ENCODE measurements around the gene LAT. TPM values are rescaled to one million over a fixed set of nuclear protein-coding genes. Genes with fewer than 3 reads are reported as not detected.
A peak's percentile ranks its signal among the peaks of the same experiment; 100 is the strongest.
"Not testable (repeated sequence)": the region's sequence is repeated elsewhere in the genome, so short reads cannot be mapped to it uniquely, and the experiment has no call there.

Gene LAT
- polyA plus RNA-seq, 1 donor = 13.2 TPM

GRCh38 chr16:28950648-28951409, 34.0 kb upstream of the LAT start, which contains the start of gene NFATC2IP:
Gene NFATC2IP (plus strand): TSS chr16:28950937. CDS start chr16:28951012, 75 bp downstream.
- no CpG with 5 or more reads among the region's 79 CpGs for WGBS (ENCODE audit: insufficient coverage, low lambda C conversion rate)
- H3K4me3 ChIP-seq (ENCODE audit: low read length) = peak within 1 kb of the TSS; percentile 77

GRCh38 chr16:28951410-28951943, 33.4 kb upstream of the LAT start:
- DNase-seq = no peak
- no peaks in the 10 kb centered on the region for H3K27me3 ChIP-seq (ENCODE audit: control insufficient read depth, insufficient read depth, low read length)
- no CpG with 5 or more reads among the region's 17 CpGs for WGBS (ENCODE audit: insufficient coverage, low lambda C conversion rate)
- no peaks in the 10 kb centered on the region for H3K9me3 ChIP-seq (ENCODE audit: control insufficient read depth, low read depth, low read length)
- no peak overlapping the region for H3K27ac ChIP-seq (ENCODE audit: low read length)
- peaks cover 33% of the 10 kb centered on the region for H3K36me3 ChIP-seq (ENCODE audit: control insufficient read depth, insufficient read depth, low read length)
- H3K4me1 ChIP-seq (ENCODE audit: control insufficient read depth, insufficient read depth, low read length) = peaks cover 13% of the 10 kb centered on the region
- H3K4me3 ChIP-seq (ENCODE audit: low read length) = peak overlapping the region; percentile 77

More at GRCh38 chr16:28950648-28951409, 34.0 kb upstream of the LAT start, which contains the start of gene NFATC2IP:
- H3K9me3 ChIP-seq (ENCODE audit: control insufficient read depth, low read depth, low read length) = no peaks in the 10 kb centered on the region
- H3K4me1 ChIP-seq (ENCODE audit: control insufficient read depth, insufficient read depth, low read length) = peaks cover 13% of the 10 kb centered on the region
- peak within 1 kb of the TSS; percentile 45 for H3K27ac ChIP-seq (ENCODE audit: low read length)
- no peaks in the 10 kb centered on the region for H3K27me3 ChIP-seq (ENCODE audit: control insufficient read depth, insufficient read depth, low read length)
- peak; percentile 100 for DNase-seq
- H3K36me3 ChIP-seq (ENCODE audit: control insufficient read depth, insufficient read depth, low read length) = peaks cover 26% of the 10 kb centered on the region

- peaks cover 79% of the 10 kb centered on the region for H3K36me3 ChIP-seq (ENCODE audit: control insufficient read depth, insufficient read depth, low read length)
- no peaks in the 10 kb centered on the region for H3K27me3 ChIP-seq (ENCODE audit: control insufficient read depth, insufficient read depth, low read length)
- DNase-seq = no peak
- H3K9me3 ChIP-seq (ENCODE audit: control insufficient read depth, low read depth, low read length) = no peaks in the 10 kb centered on the region
- no peak overlapping the region for H3K4me3 ChIP-seq (ENCODE audit: low read length)
- WGBS (ENCODE audit: insufficient coverage, low lambda C conversion rate) = no CpG with 5 or more reads among the region's 9 CpGs
- H3K4me1 ChIP-seq (ENCODE audit: control insufficient read depth, insufficient read depth, low read length) = no peaks in the 10 kb centered on the region
- H3K27ac ChIP-seq (ENCODE audit: low read length) = no peak overlapping the region
Observed at GRCh38 chr16:28958216-28958615, 26.6 kb upstream of the LAT start.

GRCh38 chr16:28958836-28959235, 26.0 kb upstream of the LAT start:
- Histone ChIP-seq H3K9me3 (ENCODE audit: control insufficient read depth, low read depth, low read length) (no peaks in the 10 kb centered on the region), H3K27me3 (ENCODE audit: control insufficient read depth, insufficient read depth, low read length) (no peaks in the 10 kb centered on the region), H3K4me1 (ENCODE audit: control insufficient read depth, insufficient read depth, low read length) (no peaks in the 10 kb centered on the region), H3K4me3 (ENCODE audit: low read length) (no peak overlapping the region), H3K36me3 (ENCODE audit: control insufficient read depth, insufficient read depth, low read length) (peaks cover 79% of the 10 kb centered on the region), H3K27ac (ENCODE audit: low read length) (no peak overlapping the region)
- DNase-seq = no peak
- no CpG with 5 or more reads among the region's 6 CpGs for WGBS (ENCODE audit: insufficient coverage, low lambda C conversion rate)

GRCh38 chr16:28964072-28964471, 20.8 kb upstream of the LAT start:
- Histone ChIP-seq H3K4me1 (ENCODE audit: control insufficient read depth, insufficient read depth, low read length) (no peaks in the 10 kb centered on the region), H3K4me3 (ENCODE audit: low read length) (no peak overlapping the region), H3K27ac (ENCODE audit: low read length) (no peak overlapping the region), H3K36me3 (ENCODE audit: control insufficient read depth, insufficient read depth, low read length) (peaks cover 49% of the 10 kb centered on the region), H3K27me3 (ENCODE audit: control insufficient read depth, insufficient read depth, low read length) (no peaks in the 10 kb centered on the region), H3K9me3 (ENCODE audit: control insufficient read depth, low read depth, low read length) (no peaks in the 10 kb centered on the region)
- no peak for DNase-seq
- WGBS (ENCODE audit: insufficient coverage, low lambda C conversion rate) = no CpG with 5 or more reads among the region's 3 CpGs

GRCh38 chr16:28964496-28964895, 20.4 kb upstream of the LAT start:
- Histone ChIP-seq H3K27ac (ENCODE audit: low read length) (no peak overlapping the region), H3K4me1 (ENCODE audit: control insufficient read depth, insufficient read depth, low read length) (no peaks in the 10 kb centered on the region), H3K27me3 (ENCODE audit: control insufficient read depth, insufficient read depth, low read length) (no peaks in the 10 kb centered on the region), H3K9me3 (ENCODE audit: control insufficient read depth, low read depth, low read length) (no peaks in the 10 kb centered on the region), H3K4me3 (ENCODE audit: low read length) (no peak overlapping the region), H3K36me3 (ENCODE audit: control insufficient read depth, insufficient read depth, low read length) (peaks cover 47% of the 10 kb centered on the region)
- DNase-seq = no peak
- WGBS (ENCODE audit: insufficient coverage, low lambda C conversion rate) = no CpG with 5 or more reads among the region's 2 CpGs

GRCh38 chr16:28967156-28967555, 17.7 kb upstream of the LAT start:
- no peak overlapping the region for H3K4me3 ChIP-seq (ENCODE audit: low read length)
- H3K9me3 ChIP-seq (ENCODE audit: control insufficient read depth, low read depth, low read length) = no peaks in the 10 kb centered on the region
- H3K27ac ChIP-seq (ENCODE audit: low read length) = no peak overlapping the region
- H3K27me3 ChIP-seq (ENCODE audit: control insufficient read depth, insufficient read depth, low read length) = no peaks in the 10 kb centered on the region
- H3K4me1 ChIP-seq (ENCODE audit: control insufficient read depth, insufficient read depth, low read length) = no peaks in the 10 kb centered on the region
- H3K36me3 ChIP-seq (ENCODE audit: control insufficient read depth, insufficient read depth, low read length) = peaks cover 29% of the 10 kb centered on the region
- DNase-seq = no peak
- no CpG with 5 or more reads among the region's 4 CpGs for WGBS (ENCODE audit: insufficient coverage, low lambda C conversion rate)

GRCh38 chr16:28969696-28970095, 15.2 kb upstream of the LAT start:
- not testable (repeated sequence) for DNase-seq; H3K27ac ChIP-seq (ENCODE audit: low read length); H3K4me1 ChIP-seq (ENCODE audit: control insufficient read depth, insufficient read depth, low read length); H3K4me3 ChIP-seq (ENCODE audit: low read length); H3K36me3 ChIP-seq (ENCODE audit: control insufficient read depth, insufficient read depth, low read length); H3K27me3 ChIP-seq (ENCODE audit: control insufficient read depth, insufficient read depth, low read length); H3K9me3 ChIP-seq (ENCODE audit: control insufficient read depth, low read depth, low read length)
- no CpG with 5 or more reads among the region's 2 CpGs for WGBS (ENCODE audit: insufficient coverage, low lambda C conversion rate)

GRCh38 chr16:28974007-28974436, 10.8 kb upstream of the LAT start:
- Histone ChIP-seq H3K4me1 (ENCODE audit: control insufficient read depth, insufficient read depth, low read length) (peaks cover 12% of the 10 kb centered on the region), H3K27me3 (ENCODE audit: control insufficient read depth, insufficient read depth, low read length) (no peaks in the 10 kb centered on the region), H3K27ac (ENCODE audit: low read length) (peak overlapping the region; percentile 96), H3K9me3 (ENCODE audit: control insufficient read depth, low read depth, low read length) (no peaks in the 10 kb centered on the region), H3K36me3 (ENCODE audit: control insufficient read depth, insufficient read depth, low read length) (peaks cover 13% of the 10 kb centered on the region), H3K4me3 (ENCODE audit: low read length) (peak overlapping the region; percentile 83)
- peak; percentile 46 to 67 for DNase-seq
- WGBS (ENCODE audit: insufficient coverage, low lambda C conversion rate) = no CpG with 5 or more reads among the region's 17 CpGs

GRCh38 chr16:28974437-28975157, 10.3 kb upstream of the LAT start, which contains the start of gene SPNS1:
Gene SPNS1 (plus strand): TSS chr16:28974778. CDS start chr16:28975152, 374 bp downstream.
- Histone ChIP-seq H3K27ac (ENCODE audit: low read length) (peak within 1 kb of the TSS; percentile 96), H3K4me1 (ENCODE audit: control insufficient read depth, insufficient read depth, low read length) (peaks cover 12% of the 10 kb centered on the region), H3K4me3 (ENCODE audit: low read length) (peak within 1 kb of the TSS; percentile 83), H3K27me3 (ENCODE audit: control insufficient read depth, insufficient read depth, low read length) (no peaks in the 10 kb centered on the region), H3K36me3 (ENCODE audit: control insufficient read depth, insufficient read depth, low read length) (peaks cover 18% of the 10 kb centered on the region), H3K9me3 (ENCODE audit: control insufficient read depth, low read depth, low read length) (no peaks in the 10 kb centered on the region)
- no CpG with 5 or more reads among the region's 60 CpGs for WGBS (ENCODE audit: insufficient coverage, low lambda C conversion rate)
- peak; percentile 96 to 97 for DNase-seq

Measured in large intestine (tissue), 3 donors.